Testis (tissue), 3 donors: ENCODE data around the gene CELF2. TPM values are rescaled to one million over a fixed set of nuclear protein-coding genes. Genes with fewer than 3 reads are reported as not detected.
"Not testable (repeated sequence)": the region's sequence is repeated elsewhere in the genome, so short reads cannot be mapped to it uniquely, and the experiment has no call there.

ENCODE experiments used
- DNase-seq: peaks from one replicate; pipeline ENCODE4 v3.0.0-alpha.2; 2019
- H3K27ac ChIP-seq, 2 donors: fragments of 200-600 bp; sonication (generic); one replicate each; pipeline ENCODE4 v1.5.1; 2019
- H3K27me3 ChIP-seq: fragments of 200-600 bp; sonication (generic); one replicate; pipeline ENCODE4 v1.5.1; 2019
- H3K36me3 ChIP-seq: fragments of 200-600 bp; sonication (generic); one replicate; pipeline ENCODE4 v1.5.1; 2017; ENCODE audit warnings: low read depth; ENCODE audit errors: missing control alignments
- H3K4me1 ChIP-seq: fragments of 200-600 bp; sonication (generic); one replicate; pipeline ENCODE4 v1.5.1; 2019
- H3K4me3 ChIP-seq, 2 donors: fragments of 200-600 bp; sonication (generic); one replicate each; pipeline ENCODE4 v1.5.1; 2017 to 2019
- H3K9me3 ChIP-seq: fragments of 200-600 bp; sonication (generic); one replicate; pipeline ENCODE4 v1.5.1; 2017
- POLR2A ChIP-seq: fragments of 450-650 bp; IDR thresholded peaks from one replicate; pipeline ENCODE4 v1.6.1; 2017; ENCODE audit warnings: antibody characterized with exemption, mild to moderate bottlenecking, moderate library complexity
- WGBS, 2 donors: methylation state at CpG; one replicate each; pipeline ENCODE4 v1.1.5; 2018; 5-methylcytosine and 5-hydroxymethylcytosine counted together
- intact Hi-C: fragments of 100-400 bp; cut with DNase I; formaldehyde crosslinking; loops from one replicate; pipeline ENCODE4 v1.15.1; 2023; ENCODE audit warnings: low total_unique reads
- polyA plus RNA-seq: library from polyadenylated mRNA; stranded (reverse); fragments of 350-450 nt; fragmentation: Illumina TruSeq; extraction: RNeasy Lipid Tissue Mini Kit (QIAGEN cat#74804); gene quantifications from one replicate; pipeline ENCODE4 v1.2.3, GENCODE V29; 2014; ENCODE audit warnings: low read depth, low replicate concordance; ENCODE audit not compliant: insufficient read depth
- total RNA-seq, 2 donors: library from RNA; depleted of rRNA; stranded (reverse); fragments of >200 nt; gene quantifications; one replicate each; pipeline ENCODE4 v1.2.3, GENCODE V29; 2016
- TF ChIP-seq, protein P1 (sequence below), 3 experiments: fragments of 450-650 bp in 2 of 3; fragments of 200-600 bp in 1 of 3; sonication (generic) in 1 of 3; IDR thresholded peaks; one replicate each; pipeline ENCODE4 v1.5.1; 2016 to 2019; ENCODE audit warnings: antibody characterized with exemption in 3 of 3, mild to moderate bottlenecking in 2 of 3, moderate library complexity in 1 of 3

CELF2 gene
- total and polyA plus RNA-seq, 3 donors from 2014 or later: 17.5 to 41.6 (median 27.8) TPM

- no peaks in the 10 kb centered on the region for H3K27me3 ChIP-seq
- no peaks in the 10 kb centered on the region for H3K9me3 ChIP-seq
- TF ChIP-seq, protein P1, sequence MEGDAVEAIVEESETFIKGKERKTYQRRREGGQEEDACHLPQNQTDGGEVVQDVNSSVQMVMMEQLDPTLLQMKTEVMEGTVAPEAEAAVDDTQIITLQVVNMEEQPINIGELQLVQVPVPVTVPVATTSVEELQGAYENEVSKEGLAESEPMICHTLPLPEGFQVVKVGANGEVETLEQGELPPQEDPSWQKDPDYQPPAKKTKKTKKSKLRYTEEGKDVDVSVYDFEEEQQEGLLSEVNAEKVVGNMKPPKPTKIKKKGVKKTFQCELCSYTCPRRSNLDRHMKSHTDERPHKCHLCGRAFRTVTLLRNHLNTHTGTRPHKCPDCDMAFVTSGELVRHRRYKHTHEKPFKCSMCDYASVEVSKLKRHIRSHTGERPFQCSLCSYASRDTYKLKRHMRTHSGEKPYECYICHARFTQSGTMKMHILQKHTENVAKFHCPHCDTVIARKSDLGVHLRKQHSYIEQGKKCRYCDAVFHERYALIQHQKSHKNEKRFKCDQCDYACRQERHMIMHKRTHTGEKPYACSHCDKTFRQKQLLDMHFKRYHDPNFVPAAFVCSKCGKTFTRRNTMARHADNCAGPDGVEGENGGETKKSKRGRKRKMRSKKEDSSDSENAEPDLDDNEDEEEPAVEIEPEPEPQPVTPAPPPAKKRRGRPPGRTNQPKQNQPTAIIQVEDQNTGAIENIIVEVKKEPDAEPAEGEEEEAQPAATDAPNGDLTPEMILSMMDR (IDR thresholded peaks at IDR 0.05): no peak
- TF ChIP-seq POLR2A: no peak
- 91 to 98% methylated on average over 3 of the region's 3 CpGs for WGBS, 2 donors
- no peak for DNase-seq
- H3K27ac ChIP-seq: no peak overlapping the region
- H3K4me3 ChIP-seq: no peak overlapping the region
- intact Hi-C loops: no loop called here
- no peaks in the 10 kb centered on the region for H3K36me3 ChIP-seq
- H3K4me1 ChIP-seq: no peaks in the 10 kb centered on the region
Measured at GRCh38 chr10:11125004-11125403, 107.3 kb downstream of the CELF2 start.

DNA sequence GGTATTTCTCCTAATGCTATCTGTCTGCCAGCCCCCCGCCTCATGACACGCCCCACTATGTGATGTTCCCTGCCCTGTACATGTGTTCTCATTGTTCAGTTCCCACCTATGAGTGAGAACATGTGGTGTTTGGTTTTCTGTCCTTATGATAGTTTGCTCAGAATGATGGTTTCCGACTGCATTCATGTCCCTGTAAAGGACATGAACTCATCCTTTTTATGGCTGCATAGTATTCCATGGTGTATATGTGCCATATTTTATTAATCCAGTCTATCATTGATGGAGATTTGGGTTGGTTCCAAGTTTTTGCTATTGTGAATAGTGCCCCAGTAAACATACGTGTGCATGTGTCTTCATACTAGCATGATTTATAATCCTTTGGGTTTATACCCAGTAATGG, 109.3 kb downstream of the CELF2 start:
- DNase-seq, H3K27ac ChIP-seq, H3K27me3 ChIP-seq, H3K36me3 ChIP-seq, H3K4me3 ChIP-seq, H3K9me3 ChIP-seq, H3K4me1 ChIP-seq, intact Hi-C loops: not testable (repeated sequence)
- 94 to 95% methylated on average over 4 of the region's 4 CpGs for WGBS, 2 donors

- H3K27me3 ChIP-seq: no peaks in the 10 kb centered on the region
- no peaks in the 10 kb centered on the region for H3K4me1 ChIP-seq
- H3K27ac ChIP-seq: no peak overlapping the region
- DNase-seq: no peak
- intact Hi-C loops: no loop called here
- H3K9me3 ChIP-seq: no peaks in the 10 kb centered on the region
- H3K4me3 ChIP-seq: no peak overlapping the region
- 87 to 94% methylated on average over 10 of the region's 10 CpGs for WGBS, 2 donors
- H3K36me3 ChIP-seq: no peaks in the 10 kb centered on the region
- no peak for TF ChIP-seq POLR2A
- TF ChIP-seq, protein P1 (IDR thresholded peaks at IDR 0.05): no peak
Measured at GRCh38 chr10:11131112-11131639, 113.5 kb downstream of the CELF2 start.

GRCh38 chr10:11134411-11134810, 116.7 kb downstream of the CELF2 start:
- Histone ChIP-seq H3K4me3 (no peak overlapping the region), H3K36me3 (no peaks in the 10 kb centered on the region), H3K4me1 (no peaks in the 10 kb centered on the region), H3K9me3 (no peaks in the 10 kb centered on the region), H3K27ac (no peak overlapping the region), H3K27me3 (no peaks in the 10 kb centered on the region)
- intact Hi-C loops: no loop called here
- 86 to 91% methylated on average over 6 to 7 of the region's 7 CpGs for WGBS, 2 donors
- DNase-seq: no peak
- TF ChIP-seq, protein P1 (IDR thresholded peaks at IDR 0.05): no peak
- TF ChIP-seq POLR2A: no peak

- no peak for TF ChIP-seq POLR2A
- TF ChIP-seq, protein P1 (IDR thresholded peaks at IDR 0.05): no peak
- Histone ChIP-seq H3K4me1 (no peaks in the 10 kb centered on the region), H3K36me3 (no peaks in the 10 kb centered on the region), H3K27me3 (no peaks in the 10 kb centered on the region), H3K4me3 (no peak overlapping the region), H3K9me3 (no peaks in the 10 kb centered on the region), H3K27ac (no peak overlapping the region)
- intact Hi-C loops: no loop called here
- no peak for DNase-seq
- WGBS, 2 donors: 88 to 98% methylated on average over 2 of the region's 2 CpGs
Measured at GRCh38 chr10:11135709-11136108, 118.0 kb downstream of the CELF2 start.
